Right lobe of liver (tissue), 6 donors: ENCODE measurements around the gene TPGS1. TPM values are rescaled to one million over a fixed set of nuclear protein-coding genes. Genes with fewer than 3 reads are reported as not detected.

ENCODE experiments used
- ATAC-seq, 4 donors: fragments of 200-7000 bp; cut with Tn5 transposase; one replicate each; pipeline ENCODE4 v1.9.1; 2020; ENCODE audit warnings: mild to moderate bottlenecking in 4 of 4, moderate library complexity in 4 of 4
- DNase-seq, 3 donors: peaks; one replicate each; pipeline ENCODE4 v3.0.0-alpha.2; 2020
- H3K27ac ChIP-seq, 3 donors: fragments of 200-600 bp; one replicate each; pipeline ENCODE4 v1.8.0; 2022
- H3K27me3 ChIP-seq, 2 donors: fragments of 200-600 bp; one replicate each; pipeline ENCODE4 v1.8.0; 2022
- H3K36me3 ChIP-seq, 4 donors: fragments of 200-600 bp; sonication (generic) in 1 of 4; one replicate each; pipeline versions ENCODE4 v1.5.1 to v1.8.0; 2017 to 2022; ENCODE audit warnings: control low read depth in 1 of 4
- H3K4me1 ChIP-seq, 4 donors: fragments of 200-600 bp; sonication (generic) in 1 of 4; one replicate each; pipeline versions ENCODE4 v1.5.1 to v1.8.0; 2017 to 2022; ENCODE audit warnings: control low read depth in 1 of 4
- H3K4me3 ChIP-seq, 3 donors: fragments of 200-600 bp; one replicate each; pipeline ENCODE4 v1.8.0; 2022
- H3K9me3 ChIP-seq, 4 donors: fragments of 200-600 bp; sonication (generic) in 1 of 4; one replicate each; pipeline versions ENCODE4 v1.5.1 to v1.8.0; 2017 to 2022; ENCODE audit warnings: control low read depth in 1 of 4
- CTCF ChIP-seq, 4 donors: fragments of 200-600 bp in 3 of 4; fragments of 450-650 bp in 1 of 4; IDR thresholded peaks; one replicate each; pipeline versions ENCODE4 v1.5.1 to v1.8.0; 2016 to 2022; ENCODE audit warnings: antibody characterized with exemption in 4 of 4, mild to moderate bottlenecking in 2 of 4
- POLR2A ChIP-seq: fragments of 450-650 bp; IDR thresholded peaks from one replicate; pipeline ENCODE4 v1.6.1; 2017; ENCODE audit warnings: antibody characterized with exemption, mild to moderate bottlenecking
- WGBS: methylation state at CpG from one replicate; pipeline ENCODE4 v1.1.6; 2018; ENCODE audit warnings: low coverage, low lambda C conversion rate; ENCODE audit not compliant: insufficient coverage; ENCODE audit errors: missing lambda C conversion rate; 5-methylcytosine and 5-hydroxymethylcytosine counted together
- intact Hi-C, 2 donors: fragments of 100-400 bp; cut with DNase I; formaldehyde crosslinking; loops; one replicate each; pipeline versions ENCODE4 v1.11.2 to v1.14.1; 2022
- total RNA-seq, 6 experiments: library from RNA; depleted of rRNA in 2 of 6; stranded (reverse); fragments of >200 nt in 2 of 6; fragmentation: NEBNext Ultra II Directional in 3 of 6; extraction: Animal tissue kit (Norgen Biotek cat#: 25700) in 3 of 6; gene quantifications; one replicate each; pipeline versions ENCODE4 v1.1.0 to v1.2.4, GENCODE V29; 2016 to 2023
- donor health status: DM: no; HTN: yes; CAD: no.
- donor health status: DM: no; HTN: no; CAD: no.
- donor health status: DM: no; HTN: no; CAD: no.
- donor health status: DM: no; HTN: yes; CAD: no.
- donor health status: DM: no; HTN: yes; CAD: no.

TPGS1 gene
- total RNA-seq, 6 experiments from 2014 or later = 8.2 to 42.2 (median 10.3) TPM

DNA sequence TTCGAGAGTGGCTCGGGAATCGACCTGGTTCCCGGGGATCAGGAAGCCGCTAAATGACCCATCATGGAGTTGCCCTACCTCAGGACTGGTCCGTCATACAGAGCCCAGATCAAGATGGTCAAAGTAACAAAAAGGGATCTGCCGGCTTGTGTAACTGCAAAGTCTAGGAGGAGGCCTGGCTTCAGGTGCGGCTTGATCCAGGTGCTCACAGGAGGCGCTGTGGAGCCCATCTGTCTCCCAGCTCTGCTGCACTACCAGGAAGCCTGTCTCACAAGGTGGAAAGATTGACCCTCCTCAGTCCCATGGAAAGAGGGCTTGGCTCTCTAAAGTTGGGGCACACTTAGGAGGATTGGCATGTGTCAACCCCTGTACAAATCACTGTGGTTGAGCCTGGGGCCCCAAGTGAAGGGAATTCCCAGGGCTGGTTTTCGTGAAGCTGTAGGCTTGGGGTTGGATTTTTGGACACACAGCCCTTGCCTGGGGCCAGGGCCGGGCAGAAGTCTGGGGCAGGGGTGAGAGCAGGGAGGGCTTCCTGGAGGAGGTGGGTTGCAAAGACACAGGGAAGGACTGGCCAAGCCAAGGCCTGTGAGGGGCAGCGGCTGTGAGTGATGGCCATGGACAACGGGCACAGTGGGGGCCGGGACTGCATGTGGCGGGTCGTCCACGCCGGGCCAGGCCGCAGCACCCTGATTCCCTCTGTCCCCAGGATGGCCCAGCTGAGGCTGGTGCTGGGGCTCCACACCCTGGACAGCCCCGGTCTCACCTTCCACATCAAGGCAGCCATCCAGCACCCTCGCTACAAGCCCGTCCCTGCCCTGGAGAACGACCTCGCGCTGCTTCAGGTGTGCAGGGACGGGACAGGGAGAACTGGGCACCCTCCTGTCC, 40.8 kb downstream of the TPGS1 start:
- intact Hi-C loops = no loop called here
- no peaks in the 10 kb centered on the region for H3K27me3 ChIP-seq
- no peak for DNase-seq

GRCh38 chr19:548886-549830, 41.9 kb downstream of the TPGS1 start:
- peak in 1 of 4 donors; percentile 7 for ATAC-seq
- no peak overlapping the region for H3K4me3 ChIP-seq
- peak in 1 of 3 donors; percentile 44 for DNase-seq
- TF ChIP-seq POLR2A = no peak
- TF ChIP-seq CTCF (IDR thresholded peaks at IDR 0.05) = no peak
- H3K27me3 ChIP-seq = no peaks in the 10 kb centered on the region
- H3K4me1 ChIP-seq = no peaks in the 10 kb centered on the region
- no peaks in the 10 kb centered on the region for H3K9me3 ChIP-seq
- no peak overlapping the region for H3K27ac ChIP-seq
- no peaks in the 10 kb centered on the region for H3K36me3 ChIP-seq
- 43% methylated on average over 6 of the region's 52 CpGs for WGBS
- intact Hi-C loops = no loop called here

More for the DNA sequence above, 40.8 kb downstream of the TPGS1 start:
- Histone ChIP-seq H3K4me1 (no peaks in the 10 kb centered on the region), H3K27ac (no peak overlapping the region), H3K4me3 (no peak overlapping the region), H3K9me3 (no peaks in the 10 kb centered on the region), H3K36me3 (no peaks in the 10 kb centered on the region)
- no peak for ATAC-seq
- TF ChIP-seq CTCF (IDR thresholded peaks at IDR 0.05) (no peak), POLR2A (no peak)
- WGBS = 79% methylated on average over 7 of the region's 26 CpGs

- ATAC-seq (no peak), DNase-seq (no peak)
- H3K4me1 ChIP-seq = peaks cover 0 to 15% (median 0%) of the 10 kb centered on the region in 4 donors
- H3K27me3 ChIP-seq = no peaks in the 10 kb centered on the region
- no peaks in the 10 kb centered on the region for H3K36me3 ChIP-seq
- no peak overlapping the region for H3K4me3 ChIP-seq
- no peak overlapping the region for H3K27ac ChIP-seq
- intact Hi-C loops = no loop called here
- TF ChIP-seq CTCF (IDR thresholded peaks at IDR 0.05) (no peak), POLR2A (no peak)
- no peaks in the 10 kb centered on the region for H3K9me3 ChIP-seq
- 50% methylated on average over 8 of the region's 20 CpGs for WGBS
Measured at GRCh38 chr19:554817-555216, 47.5 kb downstream of the TPGS1 start.

GRCh38 chr19:555474-555808, 48.1 kb downstream of the TPGS1 start:
- no peaks in the 10 kb centered on the region for H3K27me3 ChIP-seq
- no peaks in the 10 kb centered on the region for H3K36me3 ChIP-seq
- TF ChIP-seq POLR2A (no peak), CTCF (IDR thresholded peaks at IDR 0.05) (no peak)
- H3K4me3 ChIP-seq = no peak overlapping the region
- DNase-seq (no peak), ATAC-seq (no peak)
- no peaks in the 10 kb centered on the region for H3K9me3 ChIP-seq
- H3K4me1 ChIP-seq = peaks cover 0 to 15% (median 0%) of the 10 kb centered on the region in 4 donors
- intact Hi-C loops = no loop called here
- 67% methylated on average over 4 of the region's 14 CpGs for WGBS
- H3K27ac ChIP-seq = no peak overlapping the region
